WTC11 (cell line): Measurements from ENCODE around the gene NGF. TPM values are rescaled to one million over a fixed set of nuclear protein-coding genes. Genes with fewer than 3 reads are reported as not detected.

Source experiments
- ATAC-seq: fragments of 200-7000 bp; cut with Tn5 transposase; 2 replicates; pipeline ENCODE4 v1.10.0; 2021; ENCODE audit warnings: mild to moderate bottlenecking, moderate library complexity
- CTCF ChIA-PET: fragments of 300-600 bp; sonication (Branson Sonifier 250); formaldehyde crosslinking; loops from one replicate; lab custom pipeline; 2021; ENCODE audit warnings: antibody characterized with exemption; lab: Charles Lee
- POLR2A ChIA-PET: fragments of 350-600 bp; sonication (Branson Sonifier 250); formaldehyde crosslinking; loops from one replicate; lab custom pipeline; 2021; ENCODE audit warnings: antibody characterized with exemption; lab: Charles Lee
- DNase-seq: peaks from one replicate; pipeline ENCODE4 v3.0.0; 2021; ENCODE audit warnings: low spot score
- H3K27ac Mint-ChIP-seq: 2 replicates; pipeline ENCODE4 v1.8.0; 2021; ENCODE audit warnings: mixed read lengths
- H3K27me3 Mint-ChIP-seq: 2 replicates; pipeline ENCODE4 v1.8.0; 2021; ENCODE audit warnings: low read depth, mild to moderate bottlenecking, moderate library complexity, mixed read lengths
- H3K36me3 Mint-ChIP-seq: 2 replicates; pipeline ENCODE4 v1.8.0; 2021; ENCODE audit warnings: mixed read lengths
- H3K4me1 Mint-ChIP-seq: 2 replicates; pipeline ENCODE4 v1.8.0; 2022; ENCODE audit warnings: mixed read lengths
- H3K4me3 Mint-ChIP-seq: 2 replicates; pipeline ENCODE4 v1.8.0; 2021; ENCODE audit warnings: mild to moderate bottlenecking, moderate library complexity, mixed read lengths
- H3K9me3 Mint-ChIP-seq: 2 replicates; pipeline ENCODE4 v1.8.0; 2021; ENCODE audit warnings: mixed read lengths
- AFF4 ChIP-seq: sonication (generic); formaldehyde crosslinking; IDR thresholded peaks from 2 replicates; pipeline ENCODE4 v1.8.1; 2023; ENCODE audit warnings: mild to moderate bottlenecking, missing genetic modification reagents, borderline replicate concordance
- ATF6 ChIP-seq: sonication (generic); formaldehyde crosslinking; IDR thresholded peaks from 2 replicates; pipeline ENCODE4 v1.8.1; 2023; ENCODE audit warnings: mild to moderate bottlenecking, missing genetic modification reagents
- EMX1 ChIP-seq: fragments of 250-450 bp; sonication (Bioruptor Pico); IDR thresholded peaks from 2 replicates; pipeline ENCODE4 v1.8.0; 2021; ENCODE audit warnings: mild to moderate bottlenecking
- FOXJ3 ChIP-seq: sonication (generic); formaldehyde crosslinking; IDR thresholded peaks from 2 replicates; pipeline ENCODE4 v1.9.0; 2021; ENCODE audit warnings: missing genetic modification reagents, mild to moderate bottlenecking, borderline replicate concordance
- FOXP1 ChIP-seq: sonication (generic); formaldehyde crosslinking; IDR thresholded peaks from 2 replicates; pipeline ENCODE4 v1.8.0; 2022; ENCODE audit warnings: missing genetic modification reagents, mild to moderate bottlenecking, moderate library complexity, borderline replicate concordance
- HMGXB4 ChIP-seq: sonication (generic); formaldehyde crosslinking; IDR thresholded peaks from 2 replicates; pipeline ENCODE4 v1.8.1; 2023; ENCODE audit warnings: mild to moderate bottlenecking, moderate library complexity, missing genetic modification reagents
- IRF2 ChIP-seq: sonication (generic); formaldehyde crosslinking; IDR thresholded peaks from 2 replicates; pipeline ENCODE4 v1.8.0; 2022; ENCODE audit warnings: low read depth, missing genetic modification reagents, borderline replicate concordance
- JAZF1 ChIP-seq: fragments of 250-450 bp; sonication (Bioruptor Pico); IDR thresholded peaks from 2 replicates; pipeline ENCODE4 v1.9.0; 2021; ENCODE audit warnings: moderate library complexity, mild to moderate bottlenecking, inconsistent platforms
- JUN ChIP-seq: sonication (generic); formaldehyde crosslinking; IDR thresholded peaks from 2 replicates; pipeline ENCODE4 v1.8.0; 2023; ENCODE audit warnings: mild to moderate bottlenecking, missing genetic modification reagents
- MLX ChIP-seq: sonication (generic); formaldehyde crosslinking; IDR thresholded peaks from 2 replicates; pipeline ENCODE4 v1.8.1; 2023; ENCODE audit warnings: mild to moderate bottlenecking, missing genetic modification reagents, moderate library complexity
- MYBL2 ChIP-seq: sonication (generic); formaldehyde crosslinking; IDR thresholded peaks from 2 replicates; pipeline ENCODE4 v1.8.1; 2023; ENCODE audit warnings: mild to moderate bottlenecking, moderate library complexity, missing genetic modification reagents
- NFYB ChIP-seq: sonication (generic); formaldehyde crosslinking; conservative IDR thresholded peaks from 2 replicates; pipeline ENCODE4 v1.8.0; 2022; ENCODE audit warnings: low read depth, missing genetic modification reagents
- OVOL2 ChIP-seq: fragments of 250-450 bp; sonication (Bioruptor Pico); IDR thresholded peaks from 2 replicates; pipeline ENCODE4 v1.9.0; 2021; ENCODE audit warnings: mild to moderate bottlenecking, borderline replicate concordance
- TEAD4 ChIP-seq: sonication (generic); formaldehyde crosslinking; IDR thresholded peaks from 2 replicates; pipeline ENCODE4 v1.8.0; 2022; ENCODE audit warnings: mild to moderate bottlenecking, missing genetic modification reagents
- ZNF219 ChIP-seq: sonication (generic); formaldehyde crosslinking; IDR thresholded peaks from 2 replicates; pipeline ENCODE4 v1.8.0; 2023; ENCODE audit warnings: missing genetic modification reagents, mild to moderate bottlenecking, borderline replicate concordance
- ZNF281 ChIP-seq: sonication (generic); formaldehyde crosslinking; IDR thresholded peaks from 2 replicates; pipeline ENCODE4 v1.8.0; 2023; ENCODE audit warnings: mild to moderate bottlenecking, missing genetic modification reagents
- ZNF416 ChIP-seq: fragments of 250-450 bp; sonication (Bioruptor Pico); IDR thresholded peaks from 2 replicates; pipeline ENCODE4 v1.9.0; 2021; ENCODE audit warnings: mild to moderate bottlenecking, inconsistent platforms
- total RNA-seq: library from RNA; stranded (reverse); gene quantifications from 3 replicates; pipeline ENCODE4 v1.2.3, GENCODE V29; 2021
- TF ChIP-seq, protein P1 (sequence below): sonication (generic); formaldehyde crosslinking; IDR thresholded peaks from 2 replicates; pipeline ENCODE4 v1.8.0; 2022; ENCODE audit warnings: mild to moderate bottlenecking, missing genetic modification reagents
- TF ChIP-seq, protein P2 (sequence below): fragments of 200-600 bp; IDR thresholded peaks from 2 replicates; pipeline ENCODE4 v1.8.0; 2022; ENCODE audit warnings: antibody characterized with exemption
- TF ChIP-seq, protein P3 (sequence below): fragments of 250-450 bp; sonication (Bioruptor Pico); IDR thresholded peaks from 2 replicates; pipeline ENCODE4 v1.9.0; 2021; ENCODE audit warnings: moderate library complexity, mild to moderate bottlenecking, inconsistent platforms, borderline replicate concordance

Gene NGF
- total RNA-seq, 1 experiment from 2014 or later, result 0.55 TPM

DNA sequence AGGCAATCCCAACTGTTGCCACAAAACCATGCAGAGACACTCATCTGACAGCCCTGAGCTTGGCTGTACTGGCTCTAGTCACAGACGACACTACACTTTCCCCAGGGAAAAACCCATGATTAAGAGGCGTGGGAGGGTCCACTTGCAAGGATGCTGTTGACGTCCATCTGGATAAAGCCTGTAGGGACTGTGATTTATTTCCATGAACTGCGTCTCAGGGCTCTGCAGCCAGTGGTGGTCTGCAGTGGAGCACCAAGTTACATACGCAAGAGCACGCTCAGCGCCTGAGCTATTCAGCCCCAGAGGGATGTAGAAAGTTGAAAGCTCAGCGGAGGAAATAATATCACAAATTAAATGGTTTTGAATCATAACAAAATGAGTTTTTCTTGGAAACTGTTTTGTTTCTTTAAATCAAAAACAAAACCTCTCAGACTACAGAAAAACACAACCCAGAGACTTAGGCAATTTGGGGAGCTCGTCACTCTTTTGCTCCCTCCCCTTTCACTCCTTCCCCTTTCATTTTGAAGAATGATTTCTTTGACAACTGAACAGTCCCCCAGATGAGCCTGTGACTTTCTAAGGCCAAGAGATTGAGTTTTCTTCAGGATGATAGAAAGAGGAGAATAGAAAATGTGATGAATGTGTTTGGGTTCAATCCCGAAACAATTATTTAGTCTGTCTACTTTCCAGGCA is 71.2 kb downstream of the NGF start:
- ATAC-seq (no peak), DNase-seq (no peak)
- Mint-ChIP-seq H3K4me3 (no peak overlapping the region), H3K9me3 (no peaks in the 10 kb centered on the region), H3K4me1 (no peaks in the 10 kb centered on the region), H3K36me3 (no peaks in the 10 kb centered on the region), H3K27ac (no peak overlapping the region), H3K27me3 (no peaks in the 10 kb centered on the region)
- TF ChIP-seq HMGXB4 (CRISPR knock-in tag) (no peak), EMX1 (CRISPR knock-in tag) (no peak), AFF4 (CRISPR knock-in tag) (no peak), ZNF416 (CRISPR knock-in tag) (no peak), FOXP1 (CRISPR knock-in tag) (no peak), OVOL2 (CRISPR knock-in tag) (no peak), ATF6 (CRISPR knock-in tag) (no peak), MLX (CRISPR knock-in tag) (no peak), TEAD4 (CRISPR knock-in tag) (no peak), ZNF219 (CRISPR knock-in tag) (no peak), NFYB (CRISPR knock-in tag) (no peak), JUN (no peak), FOXJ3 (CRISPR knock-in tag) (no peak), IRF2 (no peak), MYBL2 (no peak), JAZF1 (CRISPR knock-in tag) (no peak), ZNF281 (CRISPR knock-in tag) (no peak)
- TF ChIP-seq, protein P1, sequence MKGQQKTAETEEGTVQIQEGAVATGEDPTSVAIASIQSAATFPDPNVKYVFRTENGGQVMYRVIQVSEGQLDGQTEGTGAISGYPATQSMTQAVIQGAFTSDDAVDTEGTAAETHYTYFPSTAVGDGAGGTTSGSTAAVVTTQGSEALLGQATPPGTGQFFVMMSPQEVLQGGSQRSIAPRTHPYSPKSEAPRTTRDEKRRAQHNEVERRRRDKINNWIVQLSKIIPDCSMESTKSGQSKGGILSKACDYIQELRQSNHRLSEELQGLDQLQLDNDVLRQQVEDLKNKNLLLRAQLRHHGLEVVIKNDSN (CRISPR knock-in tag), result no peak
- TF ChIP-seq, protein P2, sequence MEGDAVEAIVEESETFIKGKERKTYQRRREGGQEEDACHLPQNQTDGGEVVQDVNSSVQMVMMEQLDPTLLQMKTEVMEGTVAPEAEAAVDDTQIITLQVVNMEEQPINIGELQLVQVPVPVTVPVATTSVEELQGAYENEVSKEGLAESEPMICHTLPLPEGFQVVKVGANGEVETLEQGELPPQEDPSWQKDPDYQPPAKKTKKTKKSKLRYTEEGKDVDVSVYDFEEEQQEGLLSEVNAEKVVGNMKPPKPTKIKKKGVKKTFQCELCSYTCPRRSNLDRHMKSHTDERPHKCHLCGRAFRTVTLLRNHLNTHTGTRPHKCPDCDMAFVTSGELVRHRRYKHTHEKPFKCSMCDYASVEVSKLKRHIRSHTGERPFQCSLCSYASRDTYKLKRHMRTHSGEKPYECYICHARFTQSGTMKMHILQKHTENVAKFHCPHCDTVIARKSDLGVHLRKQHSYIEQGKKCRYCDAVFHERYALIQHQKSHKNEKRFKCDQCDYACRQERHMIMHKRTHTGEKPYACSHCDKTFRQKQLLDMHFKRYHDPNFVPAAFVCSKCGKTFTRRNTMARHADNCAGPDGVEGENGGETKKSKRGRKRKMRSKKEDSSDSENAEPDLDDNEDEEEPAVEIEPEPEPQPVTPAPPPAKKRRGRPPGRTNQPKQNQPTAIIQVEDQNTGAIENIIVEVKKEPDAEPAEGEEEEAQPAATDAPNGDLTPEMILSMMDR, result no peak
- TF ChIP-seq, protein P3, sequence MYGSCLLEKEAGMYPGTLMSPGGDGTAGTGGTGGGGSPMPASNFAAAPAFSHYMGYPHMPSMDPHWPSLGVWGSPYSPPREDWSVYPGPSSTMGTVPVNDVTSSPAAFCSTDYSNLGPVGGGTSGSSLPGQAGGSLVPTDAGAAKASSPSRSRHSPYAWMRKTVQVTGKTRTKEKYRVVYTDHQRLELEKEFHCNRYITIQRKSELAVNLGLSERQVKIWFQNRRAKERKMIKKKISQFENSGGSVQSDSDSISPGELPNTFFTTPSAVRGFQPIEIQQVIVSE (CRISPR knock-in tag), result no peak
- ChIA-PET POLR2A (no interaction called here), CTCF (interaction anchor here (1.4 kb wide), 1 partner anchor 8 kb away, joined by 4 read pairs; no protein-coding TSS in a partner anchor)
